ENCODE results near the gene DGKI.

GRCh38 chr7:137836541-137836940, 10.2 kb downstream of the DGKI start:
- no peak for TF ChIP-seq ATF4 (CRISPR knock-in tag; IDR thresholded peaks at IDR 0.05)
- no peak for TF ChIP-seq NCOA1 (IDR thresholded peaks at IDR 0.05; ENCODE audit: low read depth)
- no peak for TF ChIP-seq CREM (IDR thresholded peaks at IDR 0.05; ENCODE audit: low read depth)
